HG03045 (cell line): Measurements from ENCODE around the gene ADK.
A peak's percentile ranks its signal among the peaks of the same experiment; 100 is the strongest.
"Not testable (repeated sequence)": the region's sequence is repeated elsewhere in the genome, so short reads cannot be mapped to it uniquely, and the experiment has no call there.

Experiments
- ATAC-seq: cut with Tn5 transposase; IDR thresholded peaks from one replicate; pipeline ENCODE4 v1.9.1; 2021; ENCODE audit warnings: mild to moderate bottlenecking, moderate library complexity; ENCODE audit not compliant: unreplicated experiment

Gene ADK

GRCh38 chr10:74525885-74526284 is 374.9 kb downstream of the ADK start:
- ATAC-seq, result no peak

- ATAC-seq, result not testable (repeated sequence)
Measured at GRCh38 chr10:74527611-74528010, 376.6 kb downstream of the ADK start.

- ATAC-seq, result no peak
Measured at GRCh38 chr10:74529205-74529604, 378.2 kb downstream of the ADK start.

- no peak for ATAC-seq
Measured at GRCh38 chr10:74530981-74531380, 380.0 kb downstream of the ADK start.

- ATAC-seq, result no peak
Measured at GRCh38 chr10:74539317-74539716, 388.3 kb downstream of the ADK start.

- ATAC-seq, result no peak
Measured at GRCh38 chr10:74541375-74541774, 390.4 kb downstream of the ADK start.

- no peak for ATAC-seq
Measured at GRCh38 chr10:74542077-74542476, 391.1 kb downstream of the ADK start.

- no peak for ATAC-seq
Measured at GRCh38 chr10:74543276-74543675, 392.3 kb downstream of the ADK start.

- no peak for ATAC-seq
Measured at GRCh38 chr10:74544106-74544505, 393.1 kb downstream of the ADK start.

- no peak for ATAC-seq
Measured at GRCh38 chr10:74548676-74549075, 397.7 kb downstream of the ADK start.

GRCh38 chr10:74556072-74556705 is 405.2 kb downstream of the ADK start:
- no peak for ATAC-seq

- ATAC-seq, result no peak
Measured at GRCh38 chr10:74557098-74557497, 406.1 kb downstream of the ADK start.

GRCh38 chr10:74558403-74558802 is 407.4 kb downstream of the ADK start:
- no peak for ATAC-seq

- no peak for ATAC-seq
Measured at GRCh38 chr10:74558897-74559296, 407.9 kb downstream of the ADK start.

GRCh38 chr10:74568896-74569295 is 417.9 kb downstream of the ADK start:
- ATAC-seq, result not testable (repeated sequence)

- ATAC-seq, result not testable (repeated sequence)
Measured at GRCh38 chr10:74573497-74573896, 422.5 kb downstream of the ADK start.

- ATAC-seq, result no peak
Measured at GRCh38 chr10:74575191-74575720, 424.2 kb downstream of the ADK start.

GRCh38 chr10:74575912-74576311 is 424.9 kb downstream of the ADK start:
- no peak for ATAC-seq

GRCh38 chr10:74576586-74576985 is 425.6 kb downstream of the ADK start:
- ATAC-seq, result no peak

GRCh38 chr10:74580438-74580837 is 429.4 kb downstream of the ADK start:
- ATAC-seq, result not testable (repeated sequence)

GRCh38 chr10:74582566-74582965 is 431.5 kb downstream of the ADK start:
- no peak for ATAC-seq

GRCh38 chr10:74585231-74586087 is 434.4 kb downstream of the ADK start:
- ATAC-seq, result peak; percentile 75
